B cell (primary cell): ENCODE results near the gene SYNGAP1. TPM values are rescaled to one million over a fixed set of nuclear protein-coding genes. Genes with fewer than 3 reads are reported as not detected.

Source experiments
- ATAC-seq: fragments of 200-7000 bp; cut with Tn5 transposase; one replicate; pipeline ENCODE4 v1.10.0; 2021; ENCODE audit warnings: low read depth, mild to moderate bottlenecking, moderate number of reproducible peaks, moderate library complexity
- CTCF ChIA-PET: fragments of 350-600 bp; sonication (Branson Sonifier 250); formaldehyde crosslinking; loops from one replicate; lab custom pipeline; 2021; ENCODE audit warnings: antibody characterized with exemption, inconsistent platforms; lab: Charles Lee
- POLR2A ChIA-PET: fragments of 350-600 bp; sonication (Branson Sonifier 250); formaldehyde crosslinking; loops from one replicate; lab custom pipeline; 2021; ENCODE audit warnings: antibody characterized with exemption; lab: Charles Lee
- DNase-seq: peaks from one replicate; pipeline ENCODE4 v3.0.0; 2013
- H2AFZ ChIP-seq: 2 replicates; pipeline ENCODE4 v1.6.1; 2012; ENCODE audit warnings: mild to moderate bottlenecking, low read depth, low read length; ENCODE audit not compliant: insufficient read depth, poor library complexity, severe bottlenecking
- H3K27ac ChIP-seq, 2 donors: 1 replicate in 1 of 2; 2 replicates in 1 of 2; pipeline ENCODE4 v1.5.1; 2012 to 2013; ENCODE audit warnings: low read length in 2 of 2, mild to moderate bottlenecking in 2 of 2, moderate library complexity in 1 of 2
- H3K27me3 ChIP-seq, 4 experiments: fragments of 200-600 bp in 1 of 4; sonication (generic) in 1 of 4; replicated peaks in 1 of 4; 1 replicate in 2 of 4; 2 replicates in 2 of 4; pipeline versions ENCODE4 v1.6.1 to v1.7.0; 2013 to 2016; ENCODE audit warnings: low read length in 3 of 4, mild to moderate bottlenecking in 2 of 4, mixed read lengths in 1 of 4, moderate library complexity in 1 of 4; ENCODE audit not compliant: insufficient read depth in 4 of 4, control insufficient read depth in 3 of 4; ENCODE audit errors: control extremely low read depth in 1 of 4
- H3K36me3 ChIP-seq, 2 experiments: replicated peaks in 1 of 2; 1 replicate in 1 of 2; 2 replicates in 1 of 2; pipeline versions ENCODE4 v1.6.1 to v1.7.1; 2013; ENCODE audit warnings: low read length in 1 of 2; ENCODE audit not compliant: insufficient read depth in 2 of 2, control insufficient read depth in 1 of 2; ENCODE audit errors: control extremely low read depth in 1 of 2, extremely low read depth in 1 of 2
- H3K4me1 ChIP-seq, 2 donors: fragments of 200-600 bp in 1 of 2; sonication (generic) in 1 of 2; 1 replicate in 1 of 2; 2 replicates in 1 of 2; pipeline versions ENCODE4 v1.5.1 to v1.6.1; 2013 to 2017; ENCODE audit warnings: low read length in 2 of 2; ENCODE audit not compliant: control insufficient read depth in 2 of 2, insufficient read depth in 2 of 2
- H3K4me2 ChIP-seq: replicated peaks from 2 replicates; pipeline ENCODE3; 2012; ENCODE audit warnings: mild to moderate bottlenecking, low read depth, low read length; ENCODE audit not compliant: poor library complexity, severe bottlenecking
- H3K4me3 ChIP-seq, 5 experiments: fragments of 200-600 bp in 1 of 5; sonication (generic) in 1 of 5; 1 replicate in 3 of 5; 2 replicates in 2 of 5; pipeline versions ENCODE4 v1.5.1 to v1.7.0; 2011 to 2016; ENCODE audit warnings: low read length in 4 of 5, mild to moderate bottlenecking in 4 of 5, low read depth in 2 of 5, control low read depth in 1 of 5, moderate library complexity in 1 of 5; ENCODE audit not compliant: insufficient read depth in 1 of 5; ENCODE audit errors: control extremely low read depth in 1 of 5, extremely low read depth in 1 of 5
- H3K79me2 ChIP-seq: fragments of 200-600 bp; sonication (generic); one replicate; pipeline ENCODE4 v1.6.0; 2016; ENCODE audit warnings: low read length; ENCODE audit not compliant: control insufficient read depth, insufficient read depth
- H3K9ac ChIP-seq: fragments of 200-600 bp; sonication (generic); 2 replicates; pipeline ENCODE4 v1.6.1; 2017; ENCODE audit warnings: mild to moderate bottlenecking, low read length, moderate library complexity
- H3K9me3 ChIP-seq, 3 donors: one replicate each; pipeline versions ENCODE4 v1.6.1 to v1.7.1; 2013; ENCODE audit warnings: low read length in 2 of 3; ENCODE audit not compliant: control insufficient read depth in 2 of 3, insufficient read depth in 1 of 3; ENCODE audit errors: control extremely low read depth in 1 of 3
- H4K20me1 ChIP-seq: 2 replicates; pipeline ENCODE4 v1.6.0; 2012; ENCODE audit warnings: mild to moderate bottlenecking, low read length; ENCODE audit not compliant: insufficient read depth, control insufficient read depth, poor library complexity, severe bottlenecking
- H3K27ac Mint-ChIP-seq: one replicate; pipeline ENCODE4 v1.8.0; 2021; ENCODE audit warnings: mixed read lengths
- H3K27me3 Mint-ChIP-seq: one replicate; pipeline ENCODE4 v1.8.0; 2021; ENCODE audit warnings: mixed read lengths
- H3K4me1 Mint-ChIP-seq: one replicate; pipeline ENCODE4 v1.8.0; 2021; ENCODE audit warnings: mixed read lengths
- H3K4me3 Mint-ChIP-seq: one replicate; pipeline ENCODE4 v1.8.0; 2021; ENCODE audit warnings: mixed read lengths
- H3K9me3 Mint-ChIP-seq: one replicate; pipeline ENCODE4 v1.8.0; 2022; ENCODE audit warnings: mixed read lengths; ENCODE audit not compliant: insufficient read depth
- CTCF ChIP-seq: fragments of 200-600 bp; IDR thresholded peaks from one replicate; pipeline ENCODE4 v1.8.0; 2022; ENCODE audit warnings: antibody characterized with exemption, mild to moderate bottlenecking
- EZH2 ChIP-seq: IDR thresholded peaks from 2 replicates; pipeline ENCODE4 v1.6.1; 2012; ENCODE audit warnings: borderline replicate concordance, low read depth, mild to moderate bottlenecking, moderate library complexity, low read length; ENCODE audit not compliant: insufficient read depth, poor library complexity, severe bottlenecking
- WGBS: methylation state at CpG from one replicate; pipeline ENCODE4 v1.1.5; 2013; ENCODE audit warnings: missing lambda C conversion rate; ENCODE audit not compliant: insufficient coverage; 5-methylcytosine and 5-hydroxymethylcytosine counted together
- intact Hi-C: fragments of 100-400 bp; cut with micrococcal nuclease; formaldehyde crosslinking; loops from one replicate; pipeline ENCODE4 v1.10.0; 2022
- polyA plus RNA-seq: library from polyadenylated mRNA; depleted of rRNA; stranded (reverse); fragments of >200 nt; gene quantifications from 2 replicates; pipeline ENCODE4 v1.2.3, GENCODE V29; 2012
- total RNA-seq, 2 donors: library from RNA; stranded (reverse); fragments of 120-200 nt in 1 of 2; gene quantifications; 1 replicate in 1 of 2; 2 replicates in 1 of 2; pipeline versions ENCODE4 v1.2.3 to v1.2.4, GENCODE V29; 2013 to 2022

The SYNGAP1 gene
- total and polyA plus RNA-seq, 2 donors (not counting 1 experiment from before 2014, with no cell fraction given) = 18.6 to 43.0 TPM

GRCh38 chr6:33433001-33433543, 13.2 kb downstream of the SYNGAP1 start:
- ATAC-seq (no peak), DNase-seq (peak; percentile 56)
- H3K4me3 Mint-ChIP-seq = peak overlapping the region; percentile 96
- POLR2A ChIA-PET = interaction anchor here (1.0 kb wide), 1 partner anchor 8 kb away, joined by 3 read pairs; no protein-coding TSS in a partner anchor
- no CpG with 5 or more reads among the region's 1 CpG for WGBS
- Histone ChIP-seq H3K79me2 (peaks cover 13% of the 10 kb centered on the region), H3K4me2 (peak overlapping the region; percentile 98), H3K36me3 (peaks cover 6 to 27% of the 10 kb centered on the region in 2 experiments), H3K27me3 (no peaks in the 10 kb centered on the region), H3K9me3 (no peaks in the 10 kb centered on the region), H3K9ac (peak overlapping the region; percentile 69), H2AFZ (no peak overlapping the region), H4K20me1 (no peaks in the 10 kb centered on the region), H3K4me1 (peaks cover 57 to 60% of the 10 kb centered on the region in 2 donors), H3K27ac (peak overlapping the region in 1 of 2 donors; percentile 34), H3K4me3 (peak overlapping the region in 4 of 5 experiments; percentile 50 to 72 (median 54))
- H3K4me1 Mint-ChIP-seq = peaks cover 60% of the 10 kb centered on the region
- TF ChIP-seq CTCF = no peak
- TF ChIP-seq EZH2 = no peak
- no peaks in the 10 kb centered on the region for H3K9me3 Mint-ChIP-seq
- CTCF ChIA-PET = interaction anchor here (1.1 to 1.4 kb wide), 2 partner anchors 13 to 21 kb away, joined by 3 read pairs; partner anchors contain the start of gene ZBTB9
- H3K27ac Mint-ChIP-seq = peak overlapping the region; percentile 90
- intact Hi-C loops = no loop called here
- H3K27me3 Mint-ChIP-seq = no peaks in the 10 kb centered on the region

GRCh38 chr6:33433544-33434191, 13.8 kb downstream of the SYNGAP1 start:
- ChIA-PET CTCF (interaction anchor here (1.1 kb wide), 1 partner anchor 13 kb away, joined by 3 read pairs; no protein-coding TSS in a partner anchor), POLR2A (interaction anchor here (1.0 kb wide), 1 partner anchor 8 kb away, joined by 3 read pairs; no protein-coding TSS in a partner anchor)
- peak overlapping the region; percentile 96 for H3K4me3 Mint-ChIP-seq
- ATAC-seq (no peak), DNase-seq (no peak)
- Histone ChIP-seq H3K9ac (no peak overlapping the region), H3K27ac (peak overlapping the region; percentile 6 to 27), H3K9me3 (no peaks in the 10 kb centered on the region), H3K4me3 (no peak overlapping the region), H3K4me2 (peak overlapping the region; percentile 98), H3K4me1 (peaks cover 51 to 54% of the 10 kb centered on the region in 2 donors), H3K36me3 (peaks cover 6 to 33% of the 10 kb centered on the region in 2 experiments), H3K27me3 (no peaks in the 10 kb centered on the region), H3K79me2 (peaks cover 13% of the 10 kb centered on the region), H2AFZ (peak overlapping the region; percentile 9), H4K20me1 (no peaks in the 10 kb centered on the region)
- H3K27ac Mint-ChIP-seq = peak overlapping the region; percentile 62
- intact Hi-C loops = no loop called here
- peaks cover 54% of the 10 kb centered on the region for H3K4me1 Mint-ChIP-seq
- TF ChIP-seq EZH2 = no peak
- no peak for TF ChIP-seq CTCF
- H3K27me3 Mint-ChIP-seq = no peaks in the 10 kb centered on the region
- H3K9me3 Mint-ChIP-seq = no peaks in the 10 kb centered on the region
- WGBS = 44% methylated on average over 14 of the region's 17 CpGs
